HG03103 (cell line): ENCODE measurements around the gene HSPA5.
A peak's percentile ranks its signal among the peaks of the same experiment; 100 is the strongest.
"Not testable (repeated sequence)": the region's sequence is repeated elsewhere in the genome, so short reads cannot be mapped to it uniquely, and the experiment has no call there.

Experiments
- ATAC-seq: cut with Tn5 transposase; IDR thresholded peaks from one replicate; pipeline ENCODE4 v1.9.1; 2021; ENCODE audit warnings: low read depth; ENCODE audit not compliant: unreplicated experiment

Gene HSPA5

GRCh38 chr9:125195591-125195990, 45.6 kb downstream of the HSPA5 start:
- ATAC-seq: not testable (repeated sequence)

GRCh38 chr9:125194466-125194865, 46.7 kb downstream of the HSPA5 start:
- not testable (repeated sequence) for ATAC-seq

GRCh38 chr9:125190361-125190801, 50.8 kb downstream of the HSPA5 start:
- no peak for ATAC-seq

GRCh38 chr9:125189361-125190289, 51.5 kb downstream of the HSPA5 start, which contains the start of gene PPP6C:
Gene PPP6C (minus strand): TSS chr9:125189803. CDS start chr9:125189718, 85 bp downstream.
- peak; percentile 95 for ATAC-seq

GRCh38 chr9:125189011-125189360, 52.2 kb downstream of the HSPA5 start:
- peak; percentile 4 for ATAC-seq
